ENCODE results near the gene SMG1.
A peak's percentile ranks its signal among the peaks of the same experiment; 100 is the strongest.
"Not testable (repeated sequence)": the region's sequence is repeated elsewhere in the genome, so short reads cannot be mapped to it uniquely, and the experiment has no call there.

The SMG1 gene

DNA sequence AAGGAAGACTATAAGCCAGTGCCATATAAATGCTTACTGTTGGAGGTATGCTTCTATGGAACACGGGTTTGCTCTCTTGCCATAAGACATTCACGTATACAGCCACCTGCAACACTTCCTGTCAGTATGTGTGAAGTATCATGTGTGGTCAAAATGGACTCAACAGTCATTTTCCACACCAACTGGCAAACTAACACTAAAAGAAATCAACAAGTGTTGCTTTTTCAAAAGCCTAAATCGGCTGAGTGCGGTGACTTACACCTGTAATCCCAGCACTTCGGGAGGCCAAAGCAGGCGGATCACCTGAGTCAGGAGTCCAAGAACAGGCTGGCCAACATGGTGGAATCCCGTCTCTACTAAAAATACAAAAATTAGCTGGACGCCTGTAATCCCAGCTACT lies 3.1 kb downstream of the SMG1 start:
- DNase-seq = peak; percentile 17
- not testable (repeated sequence) for H3K36me3 ChIP-seq (ENCODE audit: insufficient read depth, low read length); H3K27me3 ChIP-seq (ENCODE audit: insufficient read depth, low read length, poor library complexity); H3K9me3 ChIP-seq (ENCODE audit: insufficient read depth, low read length, severe bottlenecking); H2AFZ ChIP-seq (ENCODE audit: low read depth, low read length); ATAC-seq (ENCODE audit: insufficient read depth, low read depth)
- Histone ChIP-seq H3K9ac (ENCODE audit: low read depth, low read length) (peak overlapping the region; percentile 32; the same call in 1 of the 2 replicates), H3K4me2 (ENCODE audit: insufficient read depth, low read length) (peak overlapping the region; percentile 86), H4K20me1 (ENCODE audit: insufficient read depth, low read length) (peaks cover 40% of the 10 kb centered on the region), H3K79me2 (ENCODE audit: insufficient read depth, low read length) (peaks cover 76% of the 10 kb centered on the region), H3K4me1 (ENCODE audit: insufficient read depth, low read length) (peaks cover 32% of the 10 kb centered on the region), H3K27ac (ENCODE audit: low read length) (peak overlapping the region; percentile 65), H3K4me3 (ENCODE audit: low read depth in 1 of 2, low read length in 2 of 2) (peak overlapping the region in 1 of 2 experiments; percentile 27; a peak in 1 of 4 replicates)

DNA sequence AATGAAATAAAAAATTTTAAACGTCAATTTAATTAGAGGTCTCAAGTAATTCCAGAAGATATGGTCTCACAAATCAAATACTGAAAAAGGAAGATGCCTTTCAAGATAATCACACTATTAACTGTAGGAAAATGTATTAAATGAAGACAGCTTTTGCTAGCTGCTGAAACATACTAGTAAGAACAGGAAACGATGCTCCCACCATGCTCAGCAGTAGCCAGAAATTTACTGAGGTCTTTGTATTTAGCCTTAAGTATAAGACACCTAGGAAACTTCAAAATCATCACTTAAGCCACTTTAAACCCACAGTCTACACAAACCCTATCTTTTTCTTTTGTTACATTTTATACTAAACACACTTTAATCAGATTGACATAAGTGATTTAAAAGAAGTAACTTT lies 16.6 kb downstream of the SMG1 start:
- not testable (repeated sequence) for H3K9ac ChIP-seq (ENCODE audit: low read depth, low read length); H3K4me2 ChIP-seq (ENCODE audit: insufficient read depth, low read length); ATAC-seq (ENCODE audit: insufficient read depth, low read depth); H3K4me1 ChIP-seq (ENCODE audit: insufficient read depth, low read length); H3K27me3 ChIP-seq (ENCODE audit: insufficient read depth, low read length, poor library complexity); H3K36me3 ChIP-seq (ENCODE audit: insufficient read depth, low read length); H3K9me3 ChIP-seq (ENCODE audit: insufficient read depth, low read length, severe bottlenecking); H3K27ac ChIP-seq (ENCODE audit: low read length); H3K4me3 ChIP-seq (ENCODE audit: low read depth in 1 of 2, low read length in 2 of 2); DNase-seq; H2AFZ ChIP-seq (ENCODE audit: low read depth, low read length)
- Histone ChIP-seq H3K79me2 (ENCODE audit: insufficient read depth, low read length) (peaks cover 95% of the 10 kb centered on the region), H4K20me1 (ENCODE audit: insufficient read depth, low read length) (peaks cover 24% of the 10 kb centered on the region; the same call in 1 of the 2 replicates)

DNA sequence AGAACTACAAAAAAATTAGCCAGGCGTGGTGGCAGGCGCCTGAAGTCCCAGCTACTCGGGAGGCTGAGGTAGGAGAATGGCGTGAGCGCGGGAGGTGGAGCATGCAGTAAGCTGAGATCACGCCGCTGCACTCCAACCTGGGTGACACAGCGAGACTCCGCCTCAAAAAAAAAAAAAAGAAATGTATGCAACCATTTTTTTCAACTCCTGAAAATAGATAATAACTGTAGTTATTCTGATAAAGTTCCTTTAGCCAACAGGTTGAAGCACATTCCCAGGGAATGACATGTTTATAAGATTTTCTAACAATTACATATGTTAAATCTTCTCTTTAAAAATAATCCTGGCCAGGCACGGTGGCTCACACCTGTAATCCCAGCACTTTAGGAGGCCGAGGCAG lies 17.5 kb downstream of the SMG1 start:
- H3K27ac ChIP-seq (ENCODE audit: low read length) = not testable (repeated sequence)

DNA sequence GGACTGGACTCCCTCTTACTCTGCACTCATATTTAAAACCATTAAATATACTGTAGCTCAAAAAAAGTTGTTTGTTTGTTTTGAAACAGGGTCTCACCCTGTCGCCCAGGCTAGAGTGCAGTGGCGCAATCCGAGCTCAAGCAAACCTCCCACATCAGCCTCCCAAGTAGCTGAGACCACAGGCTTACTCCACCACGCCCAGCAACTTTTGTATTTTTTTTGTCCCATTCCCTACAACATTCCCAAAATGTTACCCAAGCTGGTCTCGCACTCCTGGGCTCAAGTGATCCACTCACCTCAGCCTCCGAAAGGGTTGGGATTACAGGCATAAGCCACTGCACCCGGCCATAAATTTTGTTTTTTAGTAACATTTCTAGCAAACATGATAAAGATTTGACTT lies 23.4 kb downstream of the SMG1 start:
- not testable (repeated sequence) for H3K9ac ChIP-seq (ENCODE audit: low read depth, low read length); H3K27ac ChIP-seq (ENCODE audit: low read length); DNase-seq; H3K27me3 ChIP-seq (ENCODE audit: insufficient read depth, low read length, poor library complexity); H3K4me1 ChIP-seq (ENCODE audit: insufficient read depth, low read length); H3K4me3 ChIP-seq (ENCODE audit: low read depth in 1 of 2, low read length in 2 of 2); H3K4me2 ChIP-seq (ENCODE audit: insufficient read depth, low read length); H2AFZ ChIP-seq (ENCODE audit: low read depth, low read length); ATAC-seq (ENCODE audit: insufficient read depth, low read depth); H3K9me3 ChIP-seq (ENCODE audit: insufficient read depth, low read length, severe bottlenecking); H3K36me3 ChIP-seq (ENCODE audit: insufficient read depth, low read length)
- H4K20me1 ChIP-seq (ENCODE audit: insufficient read depth, low read length) = peaks cover 38% of the 10 kb centered on the region; the same call in 1 of the 2 replicates
- H3K79me2 ChIP-seq (ENCODE audit: insufficient read depth, low read length) = peaks cover 87% of the 10 kb centered on the region

More for the DNA sequence above, 17.5 kb downstream of the SMG1 start:
- not testable (repeated sequence) for H2AFZ ChIP-seq (ENCODE audit: low read depth, low read length); H3K36me3 ChIP-seq (ENCODE audit: insufficient read depth, low read length); H3K9ac ChIP-seq (ENCODE audit: low read depth, low read length); H3K9me3 ChIP-seq (ENCODE audit: insufficient read depth, low read length, severe bottlenecking); H3K4me2 ChIP-seq (ENCODE audit: insufficient read depth, low read length); DNase-seq; H3K4me3 ChIP-seq (ENCODE audit: low read depth in 1 of 2, low read length in 2 of 2); H3K27me3 ChIP-seq (ENCODE audit: insufficient read depth, low read length, poor library complexity); ATAC-seq (ENCODE audit: insufficient read depth, low read depth); H3K4me1 ChIP-seq (ENCODE audit: insufficient read depth, low read length)
- Histone ChIP-seq H3K79me2 (ENCODE audit: insufficient read depth, low read length) (peaks cover 92% of the 10 kb centered on the region), H4K20me1 (ENCODE audit: insufficient read depth, low read length) (peaks cover 24% of the 10 kb centered on the region; the same call in 1 of the 2 replicates)

DNA sequence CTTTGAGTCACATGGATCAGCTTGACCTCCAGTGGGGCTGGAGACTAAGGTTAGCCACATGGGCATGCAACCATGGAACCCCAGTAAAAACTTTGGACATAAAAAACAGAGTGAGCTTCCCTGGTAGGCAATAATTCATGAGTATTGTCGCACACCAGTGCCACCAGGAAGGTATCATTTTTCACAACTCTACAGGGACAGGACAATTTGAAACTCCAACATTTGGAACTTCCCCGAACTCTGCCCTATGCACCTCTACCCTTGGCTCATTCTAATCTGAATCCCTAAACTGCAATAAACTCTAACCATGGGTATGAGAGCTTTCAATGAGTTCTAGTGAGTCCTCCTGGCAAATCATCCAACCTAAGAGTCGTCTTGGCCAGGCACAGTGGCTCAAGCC lies 24.2 kb downstream of the SMG1 start:
- not testable (repeated sequence) for H3K27ac ChIP-seq (ENCODE audit: low read length); H3K4me3 ChIP-seq (ENCODE audit: low read depth in 1 of 2, low read length in 2 of 2); H3K4me1 ChIP-seq (ENCODE audit: insufficient read depth, low read length); DNase-seq; H3K36me3 ChIP-seq (ENCODE audit: insufficient read depth, low read length); H3K27me3 ChIP-seq (ENCODE audit: insufficient read depth, low read length, poor library complexity); H2AFZ ChIP-seq (ENCODE audit: low read depth, low read length); H3K4me2 ChIP-seq (ENCODE audit: insufficient read depth, low read length); H3K9me3 ChIP-seq (ENCODE audit: insufficient read depth, low read length, severe bottlenecking); H3K9ac ChIP-seq (ENCODE audit: low read depth, low read length); ATAC-seq (ENCODE audit: insufficient read depth, low read depth)
- Histone ChIP-seq H4K20me1 (ENCODE audit: insufficient read depth, low read length) (peaks cover 32% of the 10 kb centered on the region; the same call in 1 of the 2 replicates), H3K79me2 (ENCODE audit: insufficient read depth, low read length) (peaks cover 82% of the 10 kb centered on the region)

DNA sequence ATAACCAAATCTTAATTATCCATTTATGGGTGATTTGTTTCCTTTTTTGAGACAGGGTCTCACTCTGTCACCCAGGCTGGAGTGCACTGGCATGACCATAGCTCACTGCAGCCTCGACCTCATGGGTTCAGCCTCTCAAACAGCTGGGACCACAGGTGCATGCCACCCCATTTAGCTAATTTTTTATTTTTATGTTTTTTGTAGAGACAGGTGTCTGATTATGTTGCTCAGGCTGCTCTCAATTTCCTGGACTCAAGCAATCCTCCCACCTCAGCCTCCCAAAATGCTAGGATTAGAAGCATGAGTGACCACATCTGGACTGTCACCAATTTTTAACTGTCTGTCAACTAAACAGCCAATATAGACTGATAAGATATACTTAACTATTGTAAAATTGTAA lies 25.0 kb downstream of the SMG1 start:
- Histone ChIP-seq H4K20me1 (ENCODE audit: insufficient read depth, low read length) (peaks cover 26% of the 10 kb centered on the region; the same call in 1 of the 2 replicates), H3K79me2 (ENCODE audit: insufficient read depth, low read length) (peaks cover 79% of the 10 kb centered on the region)
- not testable (repeated sequence) for H3K36me3 ChIP-seq (ENCODE audit: insufficient read depth, low read length); H3K9me3 ChIP-seq (ENCODE audit: insufficient read depth, low read length, severe bottlenecking); H3K27me3 ChIP-seq (ENCODE audit: insufficient read depth, low read length, poor library complexity); H3K4me2 ChIP-seq (ENCODE audit: insufficient read depth, low read length); H3K9ac ChIP-seq (ENCODE audit: low read depth, low read length); H3K27ac ChIP-seq (ENCODE audit: low read length); H2AFZ ChIP-seq (ENCODE audit: low read depth, low read length); ATAC-seq (ENCODE audit: insufficient read depth, low read depth); DNase-seq; H3K4me1 ChIP-seq (ENCODE audit: insufficient read depth, low read length); H3K4me3 ChIP-seq (ENCODE audit: low read depth in 1 of 2, low read length in 2 of 2)

DNA sequence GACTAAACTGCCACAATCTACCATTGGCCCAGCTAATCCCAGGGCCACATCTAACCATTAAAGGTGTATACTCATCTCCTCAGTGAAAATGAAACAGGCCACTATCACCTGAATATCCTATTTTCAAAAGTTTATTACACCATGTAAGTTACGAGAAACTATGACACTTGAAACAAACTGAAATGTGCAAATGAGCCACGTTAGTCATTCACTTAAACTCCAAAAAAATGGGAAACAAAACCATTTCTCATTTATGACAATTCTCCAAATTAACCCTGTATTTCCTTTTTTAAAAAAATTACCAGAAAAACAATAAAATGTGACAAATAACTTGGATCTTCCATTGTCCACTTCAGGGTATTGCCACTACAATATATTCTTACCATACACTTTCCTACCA lies 41.8 kb downstream of the SMG1 start:
- H3K4me3 ChIP-seq (ENCODE audit: low read depth in 1 of 2, low read length in 2 of 2) = not testable (repeated sequence)

DNA sequence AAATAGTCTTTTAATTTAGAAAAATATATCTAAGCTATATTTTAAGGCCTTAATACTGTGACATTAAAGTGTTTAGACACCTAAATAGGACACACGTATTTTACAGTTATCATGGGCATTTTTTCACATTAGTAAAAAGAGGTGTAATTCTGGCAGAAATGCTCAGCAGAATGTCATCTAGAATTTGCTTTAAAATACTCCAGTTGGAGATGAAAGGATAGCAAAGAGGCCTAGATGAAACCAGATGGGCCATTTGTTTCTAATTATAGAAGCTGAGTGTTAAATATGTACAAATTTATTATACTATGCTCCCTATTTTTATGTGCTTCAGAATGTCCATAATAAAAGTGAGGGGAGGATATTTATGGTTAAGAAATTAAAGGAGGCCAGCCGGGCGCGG lies 48.5 kb downstream of the SMG1 start:
- not testable (repeated sequence) for H3K79me2 ChIP-seq (ENCODE audit: insufficient read depth, low read length); ATAC-seq (ENCODE audit: insufficient read depth, low read depth); H3K4me2 ChIP-seq (ENCODE audit: insufficient read depth, low read length); H4K20me1 ChIP-seq (ENCODE audit: insufficient read depth, low read length); DNase-seq; H3K4me3 ChIP-seq (ENCODE audit: low read depth in 1 of 2, low read length in 2 of 2); H3K4me1 ChIP-seq (ENCODE audit: insufficient read depth, low read length); H3K9ac ChIP-seq (ENCODE audit: low read depth, low read length); H3K27ac ChIP-seq (ENCODE audit: low read length); H3K27me3 ChIP-seq (ENCODE audit: insufficient read depth, low read length, poor library complexity); H2AFZ ChIP-seq (ENCODE audit: low read depth, low read length); H3K9me3 ChIP-seq (ENCODE audit: insufficient read depth, low read length, severe bottlenecking)
- H3K36me3 ChIP-seq (ENCODE audit: insufficient read depth, low read length) = peaks cover 47% of the 10 kb centered on the region

More for the DNA sequence above, 41.8 kb downstream of the SMG1 start:
- not testable (repeated sequence) for H3K9me3 ChIP-seq (ENCODE audit: insufficient read depth, low read length, severe bottlenecking); H3K9ac ChIP-seq (ENCODE audit: low read depth, low read length); H3K27ac ChIP-seq (ENCODE audit: low read length); ATAC-seq (ENCODE audit: insufficient read depth, low read depth); H4K20me1 ChIP-seq (ENCODE audit: insufficient read depth, low read length); DNase-seq; H2AFZ ChIP-seq (ENCODE audit: low read depth, low read length); H3K4me2 ChIP-seq (ENCODE audit: insufficient read depth, low read length); H3K4me1 ChIP-seq (ENCODE audit: insufficient read depth, low read length); H3K79me2 ChIP-seq (ENCODE audit: insufficient read depth, low read length); H3K27me3 ChIP-seq (ENCODE audit: insufficient read depth, low read length, poor library complexity)
- H3K36me3 ChIP-seq (ENCODE audit: insufficient read depth, low read length) = peaks cover 35% of the 10 kb centered on the region

Data from DND-41 (cell line).